GM23338 (cell line): Measurements from ENCODE around the gene F3. TPM values are rescaled to one million over a fixed set of nuclear protein-coding genes. Genes with fewer than 3 reads are reported as not detected.

Experiments used
- ATAC-seq: fragments of 200-7000 bp; cut with Tn5 transposase; 3 replicates; pipeline ENCODE4 v1.9.1; 2020
- DNase-seq: peaks from one replicate; pipeline ENCODE4 v3.0.0-alpha.2; 2015; ENCODE audit warnings: low spot score
- H2AFZ ChIP-seq: fragments of 200-600 bp; sonication (generic); 2 replicates; pipeline ENCODE4 v1.8.0; 2016; ENCODE audit warnings: antibody characterized with exemption, mild to moderate bottlenecking, moderate library complexity
- H3F3A ChIP-seq: fragments of 200-600 bp; sonication (generic); replicated peaks from 2 replicates; pipeline ENCODE4 v1.8.0; 2017; ENCODE audit warnings: antibody characterized with exemption, mixed run types, low read depth
- H3K27ac ChIP-seq: fragments of 200-600 bp; sonication (generic); 2 replicates; pipeline ENCODE4 v1.6.1; 2016; ENCODE audit warnings: low read depth
- H3K27me3 ChIP-seq: fragments of 200-600 bp; sonication (generic); 2 replicates; pipeline ENCODE4 v1.8.0; 2016; ENCODE audit warnings: mild to moderate bottlenecking, mixed run types, moderate library complexity; ENCODE audit not compliant: insufficient read depth
- H3K36me3 ChIP-seq: fragments of 200-600 bp; sonication (generic); 2 replicates; pipeline ENCODE4 v1.8.0; 2016; ENCODE audit warnings: mild to moderate bottlenecking; ENCODE audit not compliant: insufficient read depth
- H3K4me1 ChIP-seq: fragments of 200-600 bp; sonication (generic); 2 replicates; pipeline ENCODE4 v1.8.0; 2016; ENCODE audit warnings: mild to moderate bottlenecking, moderate library complexity; ENCODE audit not compliant: insufficient read depth
- H3K4me2 ChIP-seq: fragments of 200-600 bp; sonication (generic); 2 replicates; pipeline ENCODE4 v1.7.1; 2017; ENCODE audit warnings: mixed run types
- H3K4me3 ChIP-seq: fragments of 200-600 bp; sonication (generic); 2 replicates; pipeline ENCODE4 v1.6.1; 2016; ENCODE audit warnings: mixed run types
- H3K79me2 ChIP-seq: fragments of 200-600 bp; sonication (generic); replicated peaks from 2 replicates; pipeline ENCODE4 v1.8.0; 2017; ENCODE audit warnings: mild to moderate bottlenecking; ENCODE audit not compliant: insufficient read depth
- H3K9me2 ChIP-seq: fragments of 200-600 bp; sonication (generic); 2 replicates; pipeline ENCODE4 v1.8.0; 2017; ENCODE audit not compliant: insufficient read depth
- H4K20me1 ChIP-seq: fragments of 200-600 bp; sonication (generic); replicated peaks from 2 replicates; pipeline ENCODE4 v1.8.0; 2017; ENCODE audit warnings: mild to moderate bottlenecking; ENCODE audit not compliant: insufficient read depth
- H3K27ac Mint-ChIP-seq: 2 replicates; pipeline ENCODE4 v1.8.0; 2020; ENCODE audit warnings: inconsistent platforms, mild to moderate bottlenecking, moderate library complexity, mixed read lengths
- H3K27me3 Mint-ChIP-seq: 3 replicates; pipeline ENCODE4 v1.8.0; 2022; ENCODE audit warnings: low read depth, mild to moderate bottlenecking, moderate library complexity, mixed read lengths, inconsistent platforms; ENCODE audit not compliant: insufficient read depth, poor library complexity
- H3K36me3 Mint-ChIP-seq: 3 replicates; pipeline ENCODE4 v1.8.0; 2021; ENCODE audit warnings: low read depth, mild to moderate bottlenecking, inconsistent platforms, moderate library complexity, mixed read lengths
- H3K4me1 Mint-ChIP-seq: 3 replicates; pipeline ENCODE4 v1.8.0; 2020; ENCODE audit warnings: mild to moderate bottlenecking, inconsistent platforms, mixed read lengths
- H3K4me3 Mint-ChIP-seq: 3 replicates; pipeline ENCODE4 v1.8.0; 2021; ENCODE audit warnings: moderate library complexity, mild to moderate bottlenecking, inconsistent platforms, mixed read lengths
- H3K9me3 Mint-ChIP-seq: 3 replicates; pipeline ENCODE4 v1.8.0; 2020; ENCODE audit warnings: moderate library complexity, mild to moderate bottlenecking, inconsistent platforms, mixed read lengths
- EZH2 ChIP-seq: fragments of 200-600 bp; sonication (generic); IDR thresholded peaks from one replicate; pipeline ENCODE4 v1.8.0; 2017; ENCODE audit warnings: antibody characterized with exemption, mild to moderate bottlenecking, low read depth; ENCODE audit not compliant: unreplicated experiment
- EZH2phosphoT487 ChIP-seq: fragments of 200-600 bp; sonication (generic); IDR thresholded peaks from one replicate; pipeline ENCODE4 v1.8.1; 2018; ENCODE audit warnings: antibody characterized with exemption; ENCODE audit not compliant: unreplicated experiment
- NANOG ChIP-seq: IDR thresholded peaks from 2 replicates; pipeline ENCODE4 v1.6.1; 2016; ENCODE audit warnings: antibody characterized with exemption, borderline replicate concordance
- POLR2AphosphoS5 ChIP-seq: IDR thresholded peaks from 2 replicates; pipeline ENCODE4 v1.6.1; 2016; ENCODE audit warnings: antibody characterized with exemption, low read depth
- STAT1 ChIP-seq: IDR thresholded peaks from one replicate; pipeline ENCODE4 v1.6.1; 2016; ENCODE audit warnings: antibody characterized with exemption; ENCODE audit not compliant: unreplicated experiment
- ZNF114 ChIP-seq: fragments of 250-450 bp; sonication (Bioruptor Pico); IDR thresholded peaks from 2 replicates; pipeline ENCODE4 v1.5.0; 2020; ENCODE audit warnings: mild to moderate bottlenecking, moderate library complexity
- ZNF331 ChIP-seq: fragments of 250-450 bp; sonication (Bioruptor Pico); IDR thresholded peaks from 2 replicates; pipeline ENCODE4 v1.5.0; 2020; ENCODE audit warnings: low read depth, mild to moderate bottlenecking, moderate library complexity
- polyA plus RNA-seq: library from polyadenylated mRNA; unstranded; fragments of >200 nt; fragmentation: Nextera tagmentation; extraction: Ambion mirVana; gene quantifications from 2 replicates; pipeline ENCODE4 v1.2.1, GENCODE V29; 2016
- total RNA-seq: library from RNA; depleted of rRNA; stranded (reverse); fragments of >200 nt; shearing (Covaris generic); gene quantifications from 2 replicates; pipeline ENCODE4 v1.2.3, GENCODE V29; 2014
- TF ChIP-seq, protein P1 (sequence below): IDR thresholded peaks from one replicate; pipeline ENCODE4 v1.6.1; 2018; ENCODE audit warnings: antibody characterized with exemption; ENCODE audit not compliant: unreplicated experiment
- TF ChIP-seq, protein P2 (sequence below), 2 experiments: fragments of 200-600 bp in 1 of 2; sonication (generic) in 1 of 2; conservative IDR thresholded peaks; 2 replicates each; pipeline versions ENCODE4 v1.5.1 to v1.6.1; 2016 to 2017; ENCODE audit warnings: antibody characterized with exemption in 2 of 2, low read depth in 2 of 2, mild to moderate bottlenecking in 2 of 2, moderate library complexity in 1 of 2
- TF ChIP-seq, protein P3 (sequence below): fragments of 250-450 bp; sonication (Bioruptor Pico); IDR thresholded peaks from 2 replicates; pipeline ENCODE4 v1.5.0; 2020; ENCODE audit warnings: mild to moderate bottlenecking, moderate library complexity
- TF ChIP-seq, protein P4 (sequence below): IDR thresholded peaks from 2 replicates; pipeline ENCODE4 v1.6.1; 2016; ENCODE audit warnings: antibody characterized with exemption

Gene F3
- total and polyA plus RNA-seq, 2 experiments from 2014 or later, result 6.9 to 9.7 TPM

DNA sequence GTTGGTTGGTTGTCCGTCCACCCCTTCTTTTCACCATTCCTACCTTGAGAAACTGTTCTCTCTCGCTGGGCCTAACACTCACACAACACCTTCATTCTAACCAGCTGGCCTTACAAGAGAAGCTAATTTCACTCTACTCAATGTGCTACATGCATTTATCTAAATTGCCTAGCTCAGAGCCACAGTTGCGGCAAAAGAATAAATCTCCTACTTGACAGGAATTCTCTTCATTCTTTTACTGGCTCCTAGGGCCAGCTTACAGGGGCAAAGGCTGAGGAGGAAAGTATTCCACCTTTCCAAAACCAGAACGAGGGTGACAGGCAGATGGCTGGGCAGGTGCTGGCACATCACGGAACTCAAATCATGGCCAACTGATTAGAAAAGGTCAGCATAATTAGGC lies 6.5 kb downstream of the F3 start:
- H3K4me1 Mint-ChIP-seq, result peaks cover 19% of the 10 kb centered on the region; the same call in 2 of the 3 replicates
- H3K27me3 ChIP-seq, result peaks cover 4% of the 10 kb centered on the region; the same call in 1 of the 2 replicates
- H3K9me2 ChIP-seq, result no peaks in the 10 kb centered on the region
- H2AFZ ChIP-seq, result no peak overlapping the region
- H3K4me2 ChIP-seq, result no peak overlapping the region
- H3K9me3 Mint-ChIP-seq, result no peaks in the 10 kb centered on the region
- H3K4me3 Mint-ChIP-seq, result no peak overlapping the region
- no peak overlapping the region for H3K4me3 ChIP-seq
- peaks cover 30% of the 10 kb centered on the region for H3K79me2 ChIP-seq
- H3K27ac ChIP-seq, result no peak overlapping the region
- H3K36me3 ChIP-seq, result peaks cover 17% of the 10 kb centered on the region
- peaks cover 38% of the 10 kb centered on the region for H3K36me3 Mint-ChIP-seq
- peaks cover 23% of the 10 kb centered on the region for H3K4me1 ChIP-seq
- no peaks in the 10 kb centered on the region; the same call in 1 of the 2 replicates for H4K20me1 ChIP-seq
- DNase-seq (no peak), ATAC-seq (no peak)
- H3K27ac Mint-ChIP-seq, result no peak overlapping the region
- TF ChIP-seq ZNF114, result no peak
- TF ChIP-seq, protein P1, sequence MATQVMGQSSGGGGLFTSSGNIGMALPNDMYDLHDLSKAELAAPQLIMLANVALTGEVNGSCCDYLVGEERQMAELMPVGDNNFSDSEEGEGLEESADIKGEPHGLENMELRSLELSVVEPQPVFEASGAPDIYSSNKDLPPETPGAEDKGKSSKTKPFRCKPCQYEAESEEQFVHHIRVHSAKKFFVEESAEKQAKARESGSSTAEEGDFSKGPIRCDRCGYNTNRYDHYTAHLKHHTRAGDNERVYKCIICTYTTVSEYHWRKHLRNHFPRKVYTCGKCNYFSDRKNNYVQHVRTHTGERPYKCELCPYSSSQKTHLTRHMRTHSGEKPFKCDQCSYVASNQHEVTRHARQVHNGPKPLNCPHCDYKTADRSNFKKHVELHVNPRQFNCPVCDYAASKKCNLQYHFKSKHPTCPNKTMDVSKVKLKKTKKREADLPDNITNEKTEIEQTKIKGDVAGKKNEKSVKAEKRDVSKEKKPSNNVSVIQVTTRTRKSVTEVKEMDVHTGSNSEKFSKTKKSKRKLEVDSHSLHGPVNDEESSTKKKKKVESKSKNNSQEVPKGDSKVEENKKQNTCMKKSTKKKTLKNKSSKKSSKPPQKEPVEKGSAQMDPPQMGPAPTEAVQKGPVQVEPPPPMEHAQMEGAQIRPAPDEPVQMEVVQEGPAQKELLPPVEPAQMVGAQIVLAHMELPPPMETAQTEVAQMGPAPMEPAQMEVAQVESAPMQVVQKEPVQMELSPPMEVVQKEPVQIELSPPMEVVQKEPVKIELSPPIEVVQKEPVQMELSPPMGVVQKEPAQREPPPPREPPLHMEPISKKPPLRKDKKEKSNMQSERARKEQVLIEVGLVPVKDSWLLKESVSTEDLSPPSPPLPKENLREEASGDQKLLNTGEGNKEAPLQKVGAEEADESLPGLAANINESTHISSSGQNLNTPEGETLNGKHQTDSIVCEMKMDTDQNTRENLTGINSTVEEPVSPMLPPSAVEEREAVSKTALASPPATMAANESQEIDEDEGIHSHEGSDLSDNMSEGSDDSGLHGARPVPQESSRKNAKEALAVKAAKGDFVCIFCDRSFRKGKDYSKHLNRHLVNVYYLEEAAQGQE, result no peak
- no peak for TF ChIP-seq EZH2
- TF ChIP-seq POLR2AphosphoS5, result no peak
- TF ChIP-seq, protein P2, sequence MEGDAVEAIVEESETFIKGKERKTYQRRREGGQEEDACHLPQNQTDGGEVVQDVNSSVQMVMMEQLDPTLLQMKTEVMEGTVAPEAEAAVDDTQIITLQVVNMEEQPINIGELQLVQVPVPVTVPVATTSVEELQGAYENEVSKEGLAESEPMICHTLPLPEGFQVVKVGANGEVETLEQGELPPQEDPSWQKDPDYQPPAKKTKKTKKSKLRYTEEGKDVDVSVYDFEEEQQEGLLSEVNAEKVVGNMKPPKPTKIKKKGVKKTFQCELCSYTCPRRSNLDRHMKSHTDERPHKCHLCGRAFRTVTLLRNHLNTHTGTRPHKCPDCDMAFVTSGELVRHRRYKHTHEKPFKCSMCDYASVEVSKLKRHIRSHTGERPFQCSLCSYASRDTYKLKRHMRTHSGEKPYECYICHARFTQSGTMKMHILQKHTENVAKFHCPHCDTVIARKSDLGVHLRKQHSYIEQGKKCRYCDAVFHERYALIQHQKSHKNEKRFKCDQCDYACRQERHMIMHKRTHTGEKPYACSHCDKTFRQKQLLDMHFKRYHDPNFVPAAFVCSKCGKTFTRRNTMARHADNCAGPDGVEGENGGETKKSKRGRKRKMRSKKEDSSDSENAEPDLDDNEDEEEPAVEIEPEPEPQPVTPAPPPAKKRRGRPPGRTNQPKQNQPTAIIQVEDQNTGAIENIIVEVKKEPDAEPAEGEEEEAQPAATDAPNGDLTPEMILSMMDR (conservative IDR thresholded peaks at IDR 0.05; ENCODE audit: low read depth in 2 of 2), result no peak
- TF ChIP-seq STAT1, result no peak
- TF ChIP-seq, protein P3, sequence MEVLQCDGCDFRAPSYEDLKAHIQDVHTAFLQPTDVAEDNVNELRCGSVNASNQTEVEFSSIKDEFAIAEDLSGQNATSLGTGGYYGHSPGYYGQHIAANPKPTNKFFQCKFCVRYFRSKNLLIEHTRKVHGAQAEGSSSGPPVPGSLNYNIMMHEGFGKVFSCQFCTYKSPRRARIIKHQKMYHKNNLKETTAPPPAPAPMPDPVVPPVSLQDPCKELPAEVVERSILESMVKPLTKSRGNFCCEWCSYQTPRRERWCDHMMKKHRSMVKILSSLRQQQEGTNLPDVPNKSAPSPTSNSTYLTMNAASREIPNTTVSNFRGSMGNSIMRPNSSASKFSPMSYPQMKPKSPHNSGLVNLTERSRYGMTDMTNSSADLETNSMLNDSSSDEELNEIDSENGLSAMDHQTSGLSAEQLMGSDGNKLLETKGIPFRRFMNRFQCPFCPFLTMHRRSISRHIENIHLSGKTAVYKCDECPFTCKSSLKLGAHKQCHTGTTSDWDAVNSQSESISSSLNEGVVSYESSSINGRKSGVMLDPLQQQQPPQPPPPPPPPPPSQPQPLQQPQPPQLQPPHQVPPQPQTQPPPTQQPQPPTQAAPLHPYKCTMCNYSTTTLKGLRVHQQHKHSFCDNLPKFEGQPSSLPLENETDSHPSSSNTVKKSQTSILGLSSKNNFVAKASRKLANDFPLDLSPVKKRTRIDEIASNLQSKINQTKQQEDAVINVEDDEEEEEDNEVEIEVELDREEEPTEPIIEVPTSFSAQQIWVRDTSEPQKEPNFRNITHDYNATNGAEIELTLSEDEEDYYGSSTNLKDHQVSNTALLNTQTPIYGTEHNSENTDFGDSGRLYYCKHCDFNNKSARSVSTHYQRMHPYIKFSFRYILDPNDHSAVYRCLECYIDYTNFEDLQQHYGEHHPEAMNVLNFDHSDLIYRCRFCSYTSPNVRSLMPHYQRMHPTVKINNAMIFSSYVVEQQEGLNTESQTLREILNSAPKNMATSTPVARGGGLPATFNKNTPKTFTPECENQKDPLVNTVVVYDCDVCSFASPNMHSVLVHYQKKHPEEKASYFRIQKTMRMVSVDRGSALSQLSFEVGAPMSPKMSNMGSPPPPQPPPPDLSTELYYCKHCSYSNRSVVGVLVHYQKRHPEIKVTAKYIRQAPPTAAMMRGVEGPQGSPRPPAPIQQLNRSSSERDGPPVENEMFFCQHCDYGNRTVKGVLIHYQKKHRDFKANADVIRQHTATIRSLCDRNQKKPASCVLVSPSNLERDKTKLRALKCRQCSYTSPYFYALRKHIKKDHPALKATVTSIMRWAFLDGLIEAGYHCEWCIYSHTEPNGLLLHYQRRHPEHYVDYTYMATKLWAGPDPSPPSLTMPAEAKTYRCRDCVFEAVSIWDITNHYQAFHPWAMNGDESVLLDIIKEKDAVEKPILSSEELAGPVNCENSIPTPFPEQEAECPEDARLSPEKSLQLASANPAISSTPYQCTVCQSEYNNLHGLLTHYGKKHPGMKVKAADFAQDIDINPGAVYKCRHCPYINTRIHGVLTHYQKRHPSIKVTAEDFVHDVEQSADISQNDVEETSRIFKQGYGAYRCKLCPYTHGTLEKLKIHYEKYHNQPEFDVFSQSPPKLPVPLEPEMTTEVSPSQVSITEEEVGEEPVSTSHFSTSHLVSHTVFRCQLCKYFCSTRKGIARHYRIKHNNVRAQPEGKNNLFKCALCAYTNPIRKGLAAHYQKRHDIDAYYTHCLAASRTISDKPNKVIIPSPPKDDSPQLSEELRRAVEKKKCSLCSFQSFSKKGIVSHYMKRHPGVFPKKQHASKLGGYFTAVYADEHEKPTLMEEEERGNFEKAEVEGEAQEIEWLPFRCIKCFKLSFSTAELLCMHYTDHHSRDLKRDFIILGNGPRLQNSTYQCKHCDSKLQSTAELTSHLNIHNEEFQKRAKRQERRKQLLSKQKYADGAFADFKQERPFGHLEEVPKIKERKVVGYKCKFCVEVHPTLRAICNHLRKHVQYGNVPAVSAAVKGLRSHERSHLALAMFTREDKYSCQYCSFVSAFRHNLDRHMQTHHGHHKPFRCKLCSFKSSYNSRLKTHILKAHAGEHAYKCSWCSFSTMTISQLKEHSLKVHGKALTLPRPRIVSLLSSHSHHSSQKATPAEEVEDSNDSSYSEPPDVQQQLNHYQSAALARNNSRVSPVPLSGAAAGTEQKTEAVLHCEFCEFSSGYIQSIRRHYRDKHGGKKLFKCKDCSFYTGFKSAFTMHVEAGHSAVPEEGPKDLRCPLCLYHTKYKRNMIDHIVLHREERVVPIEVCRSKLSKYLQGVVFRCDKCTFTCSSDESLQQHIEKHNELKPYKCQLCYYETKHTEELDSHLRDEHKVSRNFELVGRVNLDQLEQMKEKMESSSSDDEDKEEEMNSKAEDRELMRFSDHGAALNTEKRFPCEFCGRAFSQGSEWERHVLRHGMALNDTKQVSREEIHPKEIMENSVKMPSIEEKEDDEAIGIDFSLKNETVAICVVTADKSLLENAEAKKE, result no peak
- TF ChIP-seq, protein P4, sequence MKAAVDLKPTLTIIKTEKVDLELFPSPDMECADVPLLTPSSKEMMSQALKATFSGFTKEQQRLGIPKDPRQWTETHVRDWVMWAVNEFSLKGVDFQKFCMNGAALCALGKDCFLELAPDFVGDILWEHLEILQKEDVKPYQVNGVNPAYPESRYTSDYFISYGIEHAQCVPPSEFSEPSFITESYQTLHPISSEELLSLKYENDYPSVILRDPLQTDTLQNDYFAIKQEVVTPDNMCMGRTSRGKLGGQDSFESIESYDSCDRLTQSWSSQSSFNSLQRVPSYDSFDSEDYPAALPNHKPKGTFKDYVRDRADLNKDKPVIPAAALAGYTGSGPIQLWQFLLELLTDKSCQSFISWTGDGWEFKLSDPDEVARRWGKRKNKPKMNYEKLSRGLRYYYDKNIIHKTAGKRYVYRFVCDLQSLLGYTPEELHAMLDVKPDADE, result no peak
- TF ChIP-seq ZNF331 (CRISPR knock-in tag), result no peak
- TF ChIP-seq NANOG, result no peak
- no peak for TF ChIP-seq EZH2phosphoT487
- H3K27me3 Mint-ChIP-seq, result peaks cover 2% of the 10 kb centered on the region
- no peaks in the 10 kb centered on the region for H3F3A ChIP-seq
